CMK (cell line): ENCODE measurements around the gene HTRA2.
A peak's percentile ranks its signal among the peaks of the same experiment; 100 is the strongest.
"Not testable (repeated sequence)": the region's sequence is repeated elsewhere in the genome, so short reads cannot be mapped to it uniquely, and the experiment has no call there.

Experiments
- DNase-seq: peaks from one replicate; pipeline ENCODE4 v3.0.0-alpha.2; 2010; ENCODE audit warnings: low read depth

HTRA2 gene

DNA sequence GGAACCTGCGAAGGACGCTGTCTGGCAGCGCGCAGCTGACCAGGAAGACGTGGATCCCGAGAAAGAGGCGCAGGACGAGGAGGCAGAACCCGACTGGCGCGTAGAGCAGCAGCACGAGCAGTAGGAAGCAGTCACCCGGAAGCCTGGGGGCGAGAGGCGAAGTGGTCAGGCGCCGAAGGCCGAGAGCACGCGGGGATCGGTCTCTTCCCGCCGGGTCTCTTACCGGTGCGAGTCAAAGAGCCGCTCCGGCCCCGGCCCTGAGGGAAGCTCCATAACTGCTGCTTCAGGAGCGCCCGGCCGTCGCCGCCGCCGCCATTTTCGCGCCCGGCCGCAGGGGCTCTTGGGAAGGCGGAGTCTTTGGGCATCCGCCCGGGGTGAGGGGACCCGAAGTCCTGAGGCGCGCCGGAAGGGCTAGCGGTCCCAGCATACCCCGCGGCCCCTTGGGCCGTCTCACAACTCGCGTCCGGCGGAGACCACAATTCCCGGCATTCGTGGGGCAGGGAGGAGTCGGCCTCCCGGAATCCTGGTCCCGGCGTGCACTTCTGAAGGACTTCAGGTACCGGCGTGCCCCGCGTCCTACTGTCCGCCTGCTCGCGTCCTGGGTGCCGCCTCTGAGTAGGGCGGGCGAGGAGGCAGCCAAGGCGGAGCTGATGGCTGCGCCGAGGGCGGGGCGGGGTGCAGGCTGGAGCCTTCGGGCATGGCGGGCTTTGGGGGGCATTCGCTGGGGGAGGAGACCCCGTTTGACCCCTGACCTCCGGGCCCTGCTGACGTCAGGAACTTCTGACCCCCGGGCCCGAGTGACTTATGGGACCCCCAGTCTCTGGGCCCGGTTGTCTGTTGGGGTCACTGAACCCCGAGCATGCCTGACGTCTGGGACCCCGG is at the start of gene HTRA2, which contains the start of gene AUP1:
TSS of gene HTRA2 (plus strand) at position 577 of the 882 bp plus-strand sequence. CDS start at position 651, 74 bp downstream.
TSS of gene AUP1 (minus strand) at position 350 of the 882 bp plus-strand sequence. CDS start at position 273, 77 bp downstream.
- DNase-seq = peak; percentile 92

- DNase-seq = no peak
Observed at GRCh38 chr2:74481431-74481830, 48.3 kb upstream of the HTRA2 start.

- DNase-seq = no peak
Observed at GRCh38 chr2:74481961-74482800, 47.6 kb upstream of the HTRA2 start.

GRCh38 chr2:74482801-74483674 is 46.7 kb upstream of the HTRA2 start, which contains the start of the genes CCDC142 and TTC31:
TSS of gene CCDC142 (minus strand) at chr2:74482998. CDS start at chr2:74482837, 161 bp downstream.
TSS of gene TTC31 (plus strand) at chr2:74483081. CDS start at chr2:74483096, 15 bp downstream.
- DNase-seq = peak; percentile 79

- not testable (repeated sequence) for DNase-seq
Observed at GRCh38 chr2:74483675-74484164, 46.0 kb upstream of the HTRA2 start.

DNA sequence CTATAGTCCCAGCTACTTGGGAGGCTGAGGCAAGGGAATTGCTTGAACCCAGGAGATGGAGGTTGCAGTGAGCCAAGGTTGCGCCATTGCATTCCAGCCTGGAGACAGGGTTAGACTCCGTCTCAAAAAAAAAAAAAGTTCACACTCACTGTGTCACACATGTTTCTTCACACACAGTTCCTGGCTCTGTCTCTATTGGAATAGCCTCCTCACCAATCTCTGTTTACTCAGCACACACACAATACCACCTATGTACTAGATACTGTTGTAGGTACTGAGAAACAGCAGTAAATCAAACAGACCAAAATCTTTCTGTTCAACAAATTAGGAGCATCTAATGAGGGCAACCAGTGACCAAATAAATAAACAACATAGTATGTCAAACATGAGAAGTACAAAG is 43.6 kb upstream of the HTRA2 start:
- DNase-seq = no peak

DNA sequence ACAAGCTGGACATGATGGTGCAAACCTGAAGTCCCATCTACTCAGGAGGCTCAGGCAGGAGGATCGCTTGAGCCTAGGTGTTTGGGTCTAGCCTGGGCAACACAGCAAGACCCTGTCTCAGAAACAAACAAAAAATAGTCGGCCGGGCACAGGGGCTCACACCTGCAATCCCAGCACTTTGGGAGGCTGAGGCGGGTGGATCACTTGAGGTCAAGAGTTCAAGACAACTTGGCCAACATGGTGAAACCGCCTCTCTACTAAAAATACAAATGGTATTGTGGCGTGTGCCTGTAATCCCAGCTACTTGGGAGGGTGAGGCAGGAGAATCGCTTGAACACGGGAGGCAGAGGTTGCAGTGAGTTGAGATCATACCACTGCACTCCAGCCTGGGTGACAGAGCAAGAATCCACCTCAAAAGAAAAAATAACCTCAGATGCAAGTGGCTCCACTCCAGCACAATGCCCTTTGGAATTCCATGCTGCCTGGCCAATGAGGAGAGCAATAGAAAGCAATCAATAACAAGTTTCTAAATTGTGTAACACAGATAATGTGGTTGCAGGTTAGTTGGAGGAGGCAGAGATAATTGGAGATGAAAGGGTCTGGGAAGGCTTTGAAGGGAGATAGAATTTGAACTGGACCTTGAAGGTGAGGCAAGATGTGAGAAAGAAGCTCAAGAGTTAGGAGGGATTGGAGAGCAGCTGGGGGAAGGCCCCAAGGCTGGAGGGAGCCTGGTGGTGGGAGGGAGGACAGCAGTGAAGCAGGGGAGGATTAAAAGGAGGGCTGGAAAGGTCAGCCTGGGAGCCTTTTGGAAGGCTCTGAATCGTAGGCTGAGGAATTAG is 40.9 kb upstream of the HTRA2 start:
- no peak for DNase-seq

DNA sequence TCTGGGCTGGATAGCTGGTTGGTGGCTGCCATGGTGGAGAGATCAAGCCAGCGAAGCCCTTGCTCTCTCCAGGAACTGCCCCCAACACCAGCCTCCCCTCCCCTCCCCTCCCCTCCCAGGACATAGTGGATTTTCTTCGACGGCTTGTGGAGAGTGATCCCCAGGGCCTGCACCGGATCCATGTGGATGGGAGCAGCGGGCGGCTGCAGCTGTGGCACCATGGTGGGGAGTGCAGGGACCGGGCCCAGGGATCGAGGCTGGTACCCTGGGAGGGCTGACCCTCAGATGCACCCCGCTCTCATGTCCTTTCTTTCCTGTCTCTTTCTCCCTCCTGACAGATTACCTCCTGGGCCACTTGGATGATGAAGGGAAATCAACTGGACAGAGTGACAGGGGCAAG is 39.8 kb upstream of the HTRA2 start:
- no peak for DNase-seq

DNA sequence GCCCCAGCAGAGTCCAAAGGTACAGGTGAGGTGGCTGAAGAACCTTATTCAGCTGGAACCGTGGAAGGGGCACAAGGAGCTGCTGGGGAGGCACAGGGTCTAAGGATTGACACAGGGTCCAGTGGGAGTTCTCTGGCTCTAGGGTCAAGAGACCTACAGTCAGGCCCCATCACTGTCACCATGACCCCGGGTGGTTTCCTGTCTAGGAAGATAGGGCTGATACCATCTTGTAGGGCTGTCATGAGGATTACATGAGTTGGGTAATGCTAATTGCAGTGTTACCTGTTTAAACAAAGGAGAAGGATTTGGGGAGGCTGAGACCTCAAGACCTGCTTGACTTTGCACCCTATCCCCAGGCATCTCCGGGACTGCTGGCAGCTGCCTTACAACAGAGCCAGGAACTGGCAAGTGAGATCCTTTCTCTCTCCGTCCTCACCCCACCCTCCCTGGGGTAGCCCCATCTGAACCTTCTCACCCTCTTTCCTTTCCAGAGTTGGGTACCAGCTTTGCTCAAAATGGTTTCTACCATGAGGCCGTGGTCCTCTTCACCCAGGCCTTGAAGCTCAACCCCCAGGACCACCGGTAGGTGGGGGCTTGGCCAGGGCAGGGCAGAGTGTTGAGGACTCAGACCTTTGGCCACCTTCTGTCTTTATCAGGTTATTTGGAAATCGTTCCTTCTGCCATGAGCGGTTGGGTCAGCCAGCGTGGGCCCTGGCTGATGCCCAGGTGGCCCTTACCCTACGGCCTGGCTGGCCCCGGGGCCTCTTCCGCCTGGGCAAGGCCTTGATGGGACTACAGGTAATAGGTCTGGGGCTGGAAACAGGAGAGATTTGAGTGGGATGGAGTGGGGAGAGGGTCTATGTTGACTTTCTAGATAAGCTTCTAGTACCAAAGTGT is 37.8 kb upstream of the HTRA2 start:
- DNase-seq = no peak

GRCh38 chr2:74493546-74493945 is 36.2 kb upstream of the HTRA2 start:
- no peak for DNase-seq

- DNase-seq = no peak
Observed at GRCh38 chr2:74495440-74495839, 34.3 kb upstream of the HTRA2 start.

- DNase-seq = no peak
Observed at GRCh38 chr2:74496997-74497776, 32.5 kb upstream of the HTRA2 start.

- DNase-seq = no peak
Observed at GRCh38 chr2:74497777-74498499, 31.8 kb upstream of the HTRA2 start.

GRCh38 chr2:74498500-74499266 is 31.1 kb upstream of the HTRA2 start:
- no peak for DNase-seq

DNA sequence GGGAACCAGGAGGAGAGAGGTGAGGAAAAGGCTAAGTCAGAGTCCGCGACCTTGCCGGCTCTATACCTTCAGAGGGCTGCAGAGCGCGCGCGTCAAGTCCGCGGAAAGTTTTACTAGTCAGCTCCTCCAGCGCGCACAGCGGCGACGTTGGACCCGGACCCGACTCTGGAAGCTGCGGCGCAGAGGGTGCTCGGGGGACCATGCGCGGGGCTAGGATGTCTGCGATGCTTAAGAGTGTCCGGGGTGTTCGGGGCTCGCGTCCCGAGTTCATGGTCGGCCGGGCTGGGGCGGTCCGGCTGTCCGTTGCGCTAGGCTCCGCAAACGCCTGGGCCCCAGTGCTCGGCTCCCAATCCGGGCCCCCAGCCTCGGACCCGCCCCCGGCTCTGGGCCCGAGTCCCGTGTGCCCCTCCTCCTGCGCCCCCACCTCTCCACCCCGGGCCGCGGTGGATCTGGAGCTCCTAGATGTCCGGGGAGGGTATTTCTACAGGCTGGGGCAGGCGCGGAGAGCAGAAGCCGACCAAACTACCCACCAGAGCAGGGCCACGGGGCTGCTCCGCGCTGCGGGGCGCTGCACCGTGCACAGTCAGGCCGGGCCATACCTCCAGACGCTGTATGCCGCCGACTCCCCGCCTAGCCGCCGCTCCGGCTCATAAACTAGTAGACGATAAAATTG is 30.3 kb upstream of the HTRA2 start, which contains the start of gene LBX2:
TSS of gene LBX2 (minus strand) at position 337 of the 673 bp plus-strand sequence. CDS start at position 271, 66 bp downstream.
- DNase-seq = no peak

- no peak for DNase-seq
Observed at GRCh38 chr2:74499940-74500577, 29.7 kb upstream of the HTRA2 start.
